HepG2 (cell line): ENCODE data around the gene IQCB1. TPM values are rescaled to one million over a fixed set of nuclear protein-coding genes. Genes with fewer than 3 reads are reported as not detected.

Experiments
- ATAC-seq: fragments of 200-7000 bp; cut with Tn5 transposase; 3 replicates; pipeline ENCODE4 v1.9.1; 2020; ENCODE audit warnings: mild to moderate bottlenecking, moderate library complexity
- BruUV-seq: library from RNA; stranded (reverse); fragments of 400-500 nt; replicated peaks from 2 replicates; lab custom pipeline; 2021; lab: Mats Ljungman, UMichigan
- CTCF ChIA-PET: fragments of 300-600 bp; formaldehyde crosslinking; extraction: SDS; loops from one replicate; lab custom pipeline; 2021; ENCODE audit warnings: low total read pairs, inconsistent platforms, low intra/inter-chr PET ratio; lab: Yijun Ruan, JAX
- POLR2A ChIA-PET: fragments of 350-600 bp; sonication (Branson Sonifier 250); formaldehyde crosslinking; loops from one replicate; lab custom pipeline; 2020; ENCODE audit warnings: antibody characterized with exemption, inconsistent platforms; lab: Yijun Ruan, JAX
- DNase-seq: peaks from one replicate; pipeline ENCODE4 v3.0.0-alpha.2; 2015; ENCODE audit warnings: low spot score
- FAIRE-seq: peaks from 3 replicates; lab custom pipeline; 2011; peaks lifted over from hg19 to GRCh38; lab: Jason Lieb, UNC
- H2AFZ ChIP-seq: one replicate; pipeline ENCODE4 v1.6.1; 2011; ENCODE audit warnings: low read length, inconsistent platforms
- H3K27ac ChIP-seq: fragments of 300-600 bp; 3 replicates; pipeline ENCODE4 v1.8.0; 2011; ENCODE audit warnings: mixed run types, mild to moderate bottlenecking, mixed read lengths, low read length, inconsistent platforms; ENCODE audit not compliant: insufficient read depth; ENCODE audit errors: extremely low read length
- H3K27me3 ChIP-seq, 2 experiments: fragments of 200-600 bp in 1 of 2; 2 replicates in 1 of 2; 3 replicates in 1 of 2; pipeline versions ENCODE4 v1.6.0 to v1.8.0; 2011; ENCODE audit warnings: low read length in 2 of 2, mild to moderate bottlenecking in 2 of 2, moderate library complexity in 2 of 2, inconsistent platforms in 1 of 2; ENCODE audit not compliant: insufficient read depth in 2 of 2, control insufficient read depth in 1 of 2
- H3K36me3 ChIP-seq, 2 experiments: fragments of 200-600 bp in 1 of 2; replicated peaks in 1 of 2; 2 replicates in 1 of 2; 3 replicates in 1 of 2; pipeline versions ENCODE4 v1.5.1 to v1.8.0; 2011; ENCODE audit warnings: low read length in 2 of 2, inconsistent platforms in 1 of 2; ENCODE audit not compliant: insufficient read depth in 2 of 2, control insufficient read depth in 1 of 2
- H3K4me1 ChIP-seq: 2 replicates; pipeline ENCODE4 v1.5.1; 2012; ENCODE audit warnings: low read length, inconsistent platforms; ENCODE audit not compliant: insufficient read depth
- H3K4me2 ChIP-seq: 2 replicates; pipeline ENCODE4 v1.6.0; 2011; ENCODE audit warnings: low read depth, low read length, inconsistent platforms
- H3K4me3 ChIP-seq, 3 experiments: fragments of 200-600 bp in 1 of 3; sonication (generic), shearing (Covaris generic) in 1 of 3; replicated peaks in 1 of 3; 2 replicates each; pipeline ENCODE4 v1.5.1; 2011 to 2016; ENCODE audit warnings: low read length in 3 of 3, inconsistent platforms in 2 of 3, low read depth in 2 of 3, mild to moderate bottlenecking in 2 of 3, control low read depth in 1 of 3, mixed read lengths in 1 of 3; ENCODE audit not compliant: insufficient read depth in 1 of 3
- H3K79me2 ChIP-seq: one replicate; pipeline ENCODE4 v1.6.1; 2011; ENCODE audit warnings: low read length, inconsistent platforms; ENCODE audit not compliant: insufficient read depth
- H3K9ac ChIP-seq: 2 replicates; pipeline ENCODE4 v1.6.0; 2011; ENCODE audit warnings: mild to moderate bottlenecking, low read depth, low read length, inconsistent platforms; ENCODE audit not compliant: insufficient read depth
- H3K9me3 ChIP-seq: 2 replicates; pipeline ENCODE4 v1.5.1; 2012; ENCODE audit warnings: mild to moderate bottlenecking, low read length
- H4K20me1 ChIP-seq: 2 replicates; pipeline ENCODE4 v1.6.0; 2011; ENCODE audit warnings: inconsistent platforms, mild to moderate bottlenecking, low read length, moderate library complexity; ENCODE audit not compliant: insufficient read depth
- KDM5A ChIP-seq: fragments of 200-600 bp; sonication (generic); IDR thresholded peaks from 2 replicates; pipeline ENCODE4 v1.7.0; 2018; ENCODE audit warnings: antibody characterized with exemption, mild to moderate bottlenecking, low read length, borderline replicate concordance
- KLF11 ChIP-seq: IDR thresholded peaks from 2 replicates; pipeline ENCODE4 v1.6.1; 2016; ENCODE audit warnings: missing compliant biosample characterization
- NKX3-1 ChIP-seq: sonication (generic); formaldehyde crosslinking; IDR thresholded peaks from 2 replicates; pipeline ENCODE4 v1.5.0; 2020; ENCODE audit warnings: missing genetic modification reagents
- RFX5 ChIP-seq: IDR thresholded peaks from 2 replicates; pipeline ENCODE4 v1.6.1; 2011; ENCODE audit warnings: low read depth, low read length, improper control_type of control experiment
- ZFAT ChIP-seq: sonication (generic); formaldehyde crosslinking; conservative IDR thresholded peaks from 2 replicates; pipeline ENCODE4 v1.8.1; 2023; ENCODE audit warnings: missing genetic modification reagents, inconsistent platforms
- ZNF17 ChIP-seq: sonication (generic); formaldehyde crosslinking; IDR thresholded peaks from 2 replicates; pipeline ENCODE4 v1.5.0; 2020; ENCODE audit warnings: mild to moderate bottlenecking, missing genetic modification reagents
- ZNF205 ChIP-seq: IDR thresholded peaks from 2 replicates; pipeline ENCODE4 v1.6.1; 2018; ENCODE audit warnings: missing biosample characterization, missing genetic modification reagents
- ZNF558 ChIP-seq: sonication (generic); formaldehyde crosslinking; IDR thresholded peaks from 2 replicates; pipeline ENCODE4 v1.9.0; 2022; ENCODE audit warnings: mild to moderate bottlenecking, missing genetic modification reagents, borderline replicate concordance
- ZNF709 ChIP-seq: sonication (generic); formaldehyde crosslinking; IDR thresholded peaks from 2 replicates; pipeline ENCODE4 v1.5.0; 2020; ENCODE audit warnings: mild to moderate bottlenecking, missing genetic modification reagents
- WGBS: methylation state at CpG from one replicate; pipeline ENCODE4 v1.1.6; 2017; ENCODE audit warnings: low lambda C conversion rate; 5-methylcytosine and 5-hydroxymethylcytosine counted together
- in situ Hi-C: cut with HindIII; loops from 2 replicates; pipeline ENCODE4 v1.10.0; 2017; ENCODE audit warnings: low pct_unique_long_range_greater_than_20kb; ENCODE audit not compliant: extremely low pct_ligation_motif_present
- intact Hi-C: fragments of 100-400 bp; cut with micrococcal nuclease; formaldehyde crosslinking; loops from one replicate; pipeline ENCODE4 v1.10.0; 2022; ENCODE audit not compliant: unreplicated experiment
- polyA plus RNA-seq, 8 experiments: library from polyadenylated mRNA; depleted of rRNA in 3 of 8; stranded (reverse) in 7 of 8; unstranded in 1 of 8; fragments of >200 nt; fragmentation: Illumina TruSeq in 4 of 8; extraction: Trizol in 4 of 8; gene quantifications; 2 replicates each; pipeline versions ENCODE4 v1.2.1 to v1.2.3, GENCODE V29; 2011 to 2016; ENCODE audit warnings: low read depth in 4 of 8, missing spikeins in 1 of 8, mixed read lengths in 1 of 8; ENCODE audit not compliant: insufficient read depth in 1 of 8
- total RNA-seq, 5 experiments: library from RNA; depleted of rRNA; stranded (reverse); fragments of >200 nt; fragmentation: Illumina TruSeq; extraction: Trizol; gene quantifications; 2 replicates each; pipeline ENCODE4 v1.2.3, GENCODE V29; 2016; ENCODE audit warnings: low read depth in 1 of 5

IQCB1 gene
- total and polyA plus RNA-seq, 2 of the 13 experiments (the other 11 are each of a cell fraction or from before 2014, with no cell fraction given): 18.0 to 41.4 TPM

- ATAC-seq (no peak), FAIRE-seq (no peak)
- H2AFZ ChIP-seq: no peak overlapping the region
- peaks cover 12 to 50% of the 10 kb centered on the region in 2 experiments for H3K36me3 ChIP-seq
- peaks cover 12% of the 10 kb centered on the region for H3K9me3 ChIP-seq
- intact Hi-C loops: no loop called here
- H3K79me2 ChIP-seq: peaks cover 8% of the 10 kb centered on the region
- TF ChIP-seq KLF11 (CRISPR knock-in tag) (no peak), ZNF17 (no peak), KDM5A (no peak), ZNF558 (CRISPR knock-in tag) (no peak), RFX5 (no peak), NKX3-1 (CRISPR knock-in tag) (no peak)
- TF ChIP-seq, all 625 proteins: peak for 0
- WGBS: 91% methylated on average over 2 of the region's 2 CpGs
- Histone ChIP-seq H3K27ac (no peak overlapping the region), H3K27me3 (no peaks in the 10 kb centered on the region), H3K9ac (no peak overlapping the region), H3K4me1 (no peaks in the 10 kb centered on the region), H4K20me1 (no peaks in the 10 kb centered on the region), H3K4me2 (no peak overlapping the region), H3K4me3 (no peak overlapping the region)
- POLR2A ChIA-PET: no interaction called here
- BruUV-seq: no TSS peak
- DNase-seq: no peak
- CTCF ChIA-PET: no interaction called here
- in situ Hi-C loops: no loop called here
These were observed 13.2 kb downstream of the IQCB1 start for GRCh38 chr3:121821421-121822199.

- no peaks in the 10 kb centered on the region for H3K4me1 ChIP-seq
- WGBS: 92% methylated on average over 3 of the region's 3 CpGs
- ChIA-PET CTCF (no interaction called here), POLR2A (no interaction called here)
- H3K36me3 ChIP-seq: peaks cover 8 to 30% of the 10 kb centered on the region in 2 experiments
- H2AFZ ChIP-seq: no peak overlapping the region
- intact Hi-C loops: no loop called here
- in situ Hi-C loops: no loop called here
- no peaks in the 10 kb centered on the region for H4K20me1 ChIP-seq
- H3K9ac ChIP-seq: no peak overlapping the region
- H3K27me3 ChIP-seq: no peaks in the 10 kb centered on the region
- H3K4me2 ChIP-seq: no peak overlapping the region
- FAIRE-seq (no peak), DNase-seq (no peak), ATAC-seq (no peak)
- no peak for TF ChIP-seq ZNF205 (CRISPR knock-in tag)
- no peak for TF ChIP-seq ZNF709 (CRISPR knock-in tag)
- TF ChIP-seq ZFAT (CRISPR knock-in tag): no peak
- no peak overlapping the region for H3K4me3 ChIP-seq
- peaks cover 12% of the 10 kb centered on the region for H3K9me3 ChIP-seq
- H3K79me2 ChIP-seq: peaks cover 13% of the 10 kb centered on the region
- BruUV-seq: no TSS peak
- H3K27ac ChIP-seq: no peak overlapping the region
These were observed 15.6 kb downstream of the IQCB1 start for GRCh38 chr3:121819236-121819635.
